T1000 (cell line): ENCODE results near the gene NEGR1.
"Not testable (repeated sequence)": the region's sequence is repeated elsewhere in the genome, so short reads cannot be mapped to it uniquely, and the experiment has no call there.

Source experiments
- DNase-seq: peaks from one replicate; lab custom pipeline; 2025; ENCODE audit warnings: mixed read lengths; lab: John Stamatoyannopoulos, UW

Gene NEGR1

GRCh38 chr1:72282271-72283021, at the start of gene NEGR1:
Gene NEGR1 (minus strand): TSS chr1:72282539.
- DNase-seq: peak; percentile 76

DNA sequence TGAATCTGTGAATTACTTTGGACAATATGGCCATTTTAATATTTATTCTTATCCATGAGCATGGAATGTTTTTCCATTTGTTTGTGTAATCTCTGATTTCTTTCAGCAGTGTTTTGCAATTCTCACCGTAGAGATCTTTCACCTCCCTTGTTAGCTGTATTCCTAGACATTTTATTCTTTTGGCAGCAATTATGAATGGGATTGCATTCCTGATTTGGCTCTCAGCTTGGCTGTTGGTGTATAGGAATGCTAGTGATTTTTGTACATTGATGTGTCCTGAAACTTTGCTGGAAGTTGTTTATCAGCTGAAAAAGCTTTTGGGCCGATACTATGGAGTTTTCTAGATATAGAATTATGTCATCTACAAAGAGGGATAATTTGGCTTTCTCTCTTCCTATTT, 44.2 kb upstream of the NEGR1 start:
- DNase-seq: no peak

DNA sequence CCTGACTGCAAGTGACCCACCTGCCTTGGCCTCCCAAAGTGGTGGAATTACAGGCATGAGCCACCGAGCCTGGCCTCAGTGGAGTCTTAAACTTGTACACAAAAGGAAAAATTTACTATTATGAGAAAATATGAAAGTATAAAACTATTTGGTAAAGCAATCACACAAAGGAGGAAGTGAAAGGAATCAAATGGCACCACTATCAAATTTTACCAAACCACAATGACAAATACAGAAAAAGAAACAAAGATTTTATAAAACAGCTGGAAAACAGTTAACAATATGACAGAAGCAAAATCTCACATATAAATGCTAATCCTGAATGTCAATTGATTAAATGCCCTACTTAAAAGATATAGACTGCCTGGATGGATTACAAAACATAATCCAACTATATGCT, 42.1 kb upstream of the NEGR1 start:
- no peak for DNase-seq

- no peak for DNase-seq
Observed at GRCh38 chr1:72322910-72323309, 40.6 kb upstream of the NEGR1 start.

DNA sequence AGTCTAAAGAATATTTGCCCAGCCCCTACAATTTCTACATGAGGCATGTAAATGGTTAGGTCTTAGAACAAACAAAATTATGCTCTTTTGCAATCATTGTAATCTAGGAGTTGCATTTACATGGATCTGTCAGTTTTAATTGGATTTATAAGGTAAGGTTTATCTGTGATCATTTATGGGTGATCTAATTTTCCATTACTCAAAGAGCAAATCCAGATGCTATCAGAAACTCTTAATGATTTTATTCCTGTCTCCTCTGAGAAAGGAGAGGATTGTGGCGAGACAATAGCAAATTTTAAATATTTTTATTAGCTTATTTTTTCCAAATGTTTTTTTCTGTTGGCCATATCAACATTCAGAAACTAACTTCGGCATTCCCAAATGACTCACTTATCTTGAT, 14.2 kb upstream of the NEGR1 start:
- no peak for DNase-seq

GRCh38 chr1:72288886-72289285, 6.5 kb upstream of the NEGR1 start:
- no peak for DNase-seq

DNA sequence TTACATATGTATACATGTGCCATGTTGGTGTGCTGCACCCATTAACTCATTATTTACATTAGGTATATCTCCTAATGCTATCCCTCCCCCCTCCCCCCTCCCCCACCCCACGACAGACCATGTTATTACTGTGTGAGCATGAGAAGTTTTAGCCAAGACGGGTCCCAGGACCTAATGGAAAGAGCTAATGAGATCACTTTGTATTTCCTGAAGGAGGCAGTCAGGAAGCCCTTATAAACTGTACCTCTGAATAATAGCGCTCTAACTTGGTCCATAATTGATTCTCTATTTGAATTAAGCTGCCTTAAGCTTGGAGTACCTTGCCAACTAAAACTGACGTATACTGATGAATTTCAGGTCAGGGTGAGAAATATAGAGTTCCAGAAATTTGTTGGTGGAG, 4.1 kb upstream of the NEGR1 start:
- no peak for DNase-seq

DNA sequence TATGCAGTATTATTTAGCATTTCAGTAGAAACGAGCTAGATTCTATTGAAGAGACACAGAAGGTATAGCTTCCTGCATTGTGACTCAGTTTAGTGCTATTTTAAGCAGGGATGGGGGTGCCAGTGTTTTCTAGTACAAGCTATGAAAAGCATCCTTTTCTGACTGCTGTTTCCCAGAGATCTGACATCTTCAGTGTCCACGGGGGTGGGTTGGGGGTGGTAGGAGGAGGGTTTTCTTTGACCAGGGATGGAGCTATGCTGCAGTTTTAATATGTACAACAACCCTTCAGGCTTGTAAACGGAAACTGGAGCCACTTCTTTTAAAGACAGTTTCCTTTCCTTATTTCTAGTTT, 2.7 kb upstream of the NEGR1 start:
- no peak for DNase-seq

DNA sequence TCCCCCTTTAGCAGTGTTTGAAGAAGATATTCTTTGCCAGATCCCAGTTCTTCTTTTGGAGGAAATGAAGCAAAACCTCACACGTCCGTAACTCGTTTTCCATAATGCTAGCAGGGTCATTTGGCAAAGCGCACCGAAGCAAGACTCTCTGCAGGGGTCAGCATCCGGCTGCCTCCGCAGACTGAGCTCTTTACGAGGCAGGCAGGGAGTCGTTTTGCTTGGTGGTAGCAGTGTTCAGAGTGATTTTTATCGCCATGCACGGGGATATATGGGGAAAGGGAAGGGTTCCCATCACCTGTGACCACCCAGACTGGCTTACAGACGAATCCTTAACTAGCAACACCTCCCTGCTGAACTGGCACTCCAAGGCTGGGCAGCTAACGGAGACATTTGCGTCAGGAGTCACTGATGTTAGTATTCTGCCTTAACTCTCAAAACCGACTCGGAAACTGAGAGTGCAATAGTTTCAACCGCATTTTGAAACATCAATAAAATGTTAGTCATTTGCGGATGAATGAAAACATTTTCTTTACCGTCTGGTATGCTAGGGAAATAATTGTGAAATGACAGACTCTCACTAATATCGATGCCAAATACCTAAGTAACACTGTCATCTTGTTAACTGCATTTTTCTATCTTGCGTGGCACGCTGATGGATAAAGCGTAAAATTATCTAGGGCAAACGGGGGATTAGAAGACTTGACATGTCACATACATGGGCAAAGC, 2.2 kb upstream of the NEGR1 start:
- peak; percentile 57 for DNase-seq

GRCh38 chr1:72284084-72284347, 1.7 kb upstream of the NEGR1 start:
- DNase-seq: no peak

DNA sequence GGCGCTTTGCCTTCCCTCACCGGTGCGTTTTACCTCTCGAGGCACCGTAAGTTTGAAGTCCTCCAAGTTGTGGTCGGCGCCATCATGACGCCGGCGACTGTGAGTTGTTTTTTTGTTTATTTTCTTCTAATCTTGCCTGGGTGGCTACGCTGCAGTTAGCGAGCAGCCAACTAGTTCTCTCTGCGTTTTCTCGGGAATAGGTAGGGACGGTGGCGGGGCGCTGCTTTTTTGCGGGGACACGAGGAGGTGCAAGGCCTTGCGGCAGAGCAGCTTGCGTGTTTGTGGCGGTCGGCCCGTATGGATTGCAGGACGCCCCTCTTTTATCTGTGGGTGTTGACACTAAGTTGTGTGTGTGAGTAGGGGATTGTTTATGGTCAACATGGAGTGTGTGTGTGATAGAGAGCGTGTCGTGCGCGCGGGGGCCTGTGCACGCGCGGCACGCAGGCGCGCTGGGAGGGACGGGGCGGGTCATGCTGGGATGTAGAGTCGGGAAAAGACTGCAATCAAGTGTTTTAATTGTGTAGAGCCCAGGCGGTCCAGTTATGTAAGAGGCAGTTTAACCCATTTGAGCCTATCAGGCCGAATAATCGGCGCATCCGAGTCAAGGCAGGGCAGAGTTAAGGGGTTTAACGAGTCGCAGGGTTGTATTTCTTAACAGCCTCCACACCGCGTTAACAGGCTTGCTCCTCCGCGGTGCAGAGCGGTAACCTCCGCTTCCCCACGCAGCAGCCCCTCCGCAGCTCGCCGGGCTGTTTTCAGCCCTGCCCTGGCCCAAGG, 1.2 kb upstream of the NEGR1 start:
- DNase-seq: peak; percentile 53

- DNase-seq: no peak
Observed at GRCh38 chr1:72283022-72283306, 625 bp upstream of the NEGR1 start.

GRCh38 chr1:72281637-72282270, 585 bp downstream of the NEGR1 start:
- DNase-seq: no peak

- DNase-seq: no peak
Observed at GRCh38 chr1:72281144-72281543, 1.2 kb downstream of the NEGR1 start.

DNA sequence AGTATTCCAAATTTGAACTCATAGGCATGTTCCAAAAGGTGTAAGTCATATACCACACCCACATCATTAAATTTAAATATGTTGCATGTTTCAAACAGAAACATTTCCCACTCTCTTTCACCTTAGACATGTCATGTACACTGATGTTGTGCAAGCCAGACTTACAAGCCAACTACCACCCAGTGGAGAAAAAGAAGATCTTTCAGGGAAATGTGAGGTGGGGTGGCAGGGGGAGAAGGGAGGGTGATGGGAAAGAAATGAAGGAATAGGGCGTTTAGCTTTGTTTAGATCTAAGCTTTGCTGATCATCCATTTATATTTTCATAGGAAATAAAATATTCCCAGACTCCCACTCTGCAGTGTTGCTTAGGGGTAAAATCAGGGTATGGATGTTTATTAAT, 1.6 kb downstream of the NEGR1 start:
- no peak for DNase-seq

GRCh38 chr1:72280131-72280530, 2.2 kb downstream of the NEGR1 start:
- DNase-seq: no peak

GRCh38 chr1:72278461-72278860, 3.9 kb downstream of the NEGR1 start:
- no peak for DNase-seq

- no peak for DNase-seq
Observed at GRCh38 chr1:72271555-72272085, 10.7 kb downstream of the NEGR1 start.

- DNase-seq: no peak
Observed at GRCh38 chr1:72262735-72263134, 19.6 kb downstream of the NEGR1 start.

GRCh38 chr1:72253132-72253531, 29.2 kb downstream of the NEGR1 start:
- DNase-seq: no peak

DNA sequence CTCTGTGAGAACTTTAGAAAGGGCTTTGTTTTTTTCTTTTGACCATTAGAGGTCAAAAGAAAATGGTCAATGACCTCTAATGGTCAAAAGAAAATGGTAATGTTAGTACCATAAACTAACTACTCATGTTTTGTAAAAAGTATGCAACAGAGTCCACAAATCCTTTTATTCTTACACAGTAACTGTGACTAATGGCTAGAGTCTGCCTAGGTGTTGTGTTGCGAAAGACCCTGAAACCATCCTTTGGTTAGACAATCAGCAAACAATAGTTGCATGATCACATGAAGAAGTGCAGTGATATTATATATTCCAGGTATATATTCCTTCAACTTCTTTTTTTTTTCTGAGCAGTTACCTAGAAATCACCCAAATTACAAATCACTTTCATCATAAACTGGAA, 40.9 kb downstream of the NEGR1 start:
- no peak for DNase-seq

DNA sequence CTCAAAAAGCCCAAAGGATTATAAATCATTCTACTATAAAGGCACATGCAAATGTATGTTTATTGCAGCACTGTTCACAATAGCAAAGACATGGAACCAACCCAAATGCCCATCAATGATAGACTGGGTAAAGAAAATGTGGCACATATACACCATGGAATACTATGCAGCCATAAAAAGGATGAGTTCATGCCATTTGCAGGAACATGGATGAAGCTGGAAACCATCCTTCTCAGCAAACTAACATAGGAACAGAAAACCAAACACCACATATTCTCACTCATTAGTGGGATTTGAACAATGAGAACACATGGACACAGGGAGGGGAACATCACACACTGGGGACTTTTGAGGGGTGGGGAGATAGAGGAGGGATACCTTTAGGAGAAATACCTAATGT, 46.4 kb downstream of the NEGR1 start:
- DNase-seq: not testable (repeated sequence)

- DNase-seq: no peak
Observed at GRCh38 chr1:72235062-72235461, 47.3 kb downstream of the NEGR1 start.
